LNCaP clone FGC (cell line): ENCODE measurements around the gene SPATA3.

ENCODE experiments used
- DNase-seq: peaks from one replicate; pipeline ENCODE4 v3.0.0-alpha.2; 2011; ENCODE audit warnings: low read depth
- H3K4me3 ChIP-seq: 2 replicates; pipeline ENCODE4 v1.5.1; 2011; ENCODE audit warnings: mild to moderate bottlenecking, low read depth, low read length, control low read depth
- TF ChIP-seq, protein P1 (sequence below): IDR thresholded peaks from 2 replicates; pipeline ENCODE4 v1.5.1; 2012; ENCODE audit warnings: mild to moderate bottlenecking; ENCODE audit not compliant: control insufficient read depth, insufficient read depth; ENCODE audit errors: extremely low read depth

The SPATA3 gene

DNA sequence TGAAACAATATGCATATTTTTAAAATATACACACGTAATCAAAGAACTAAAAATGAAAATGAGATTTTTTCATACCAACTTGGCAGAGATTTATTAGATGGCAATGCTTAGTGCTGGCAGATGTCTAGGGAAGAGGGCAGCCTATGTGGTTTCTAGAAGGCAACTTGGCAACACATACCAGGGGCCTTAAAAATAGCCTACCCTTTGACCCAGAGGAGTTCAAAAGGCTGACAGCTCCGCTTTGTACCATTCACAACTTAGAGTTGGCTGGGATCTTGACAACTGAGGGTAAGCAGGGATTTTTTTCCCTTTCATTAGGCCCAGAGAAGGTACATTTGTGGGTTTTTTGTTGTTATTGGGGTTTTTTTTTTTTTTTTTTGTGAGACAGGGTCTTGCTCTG lies 44.5 kb upstream of the SPATA3 start:
- no peak for DNase-seq
- H3K4me3 ChIP-seq: no peak overlapping the region
- TF ChIP-seq, protein P1, sequence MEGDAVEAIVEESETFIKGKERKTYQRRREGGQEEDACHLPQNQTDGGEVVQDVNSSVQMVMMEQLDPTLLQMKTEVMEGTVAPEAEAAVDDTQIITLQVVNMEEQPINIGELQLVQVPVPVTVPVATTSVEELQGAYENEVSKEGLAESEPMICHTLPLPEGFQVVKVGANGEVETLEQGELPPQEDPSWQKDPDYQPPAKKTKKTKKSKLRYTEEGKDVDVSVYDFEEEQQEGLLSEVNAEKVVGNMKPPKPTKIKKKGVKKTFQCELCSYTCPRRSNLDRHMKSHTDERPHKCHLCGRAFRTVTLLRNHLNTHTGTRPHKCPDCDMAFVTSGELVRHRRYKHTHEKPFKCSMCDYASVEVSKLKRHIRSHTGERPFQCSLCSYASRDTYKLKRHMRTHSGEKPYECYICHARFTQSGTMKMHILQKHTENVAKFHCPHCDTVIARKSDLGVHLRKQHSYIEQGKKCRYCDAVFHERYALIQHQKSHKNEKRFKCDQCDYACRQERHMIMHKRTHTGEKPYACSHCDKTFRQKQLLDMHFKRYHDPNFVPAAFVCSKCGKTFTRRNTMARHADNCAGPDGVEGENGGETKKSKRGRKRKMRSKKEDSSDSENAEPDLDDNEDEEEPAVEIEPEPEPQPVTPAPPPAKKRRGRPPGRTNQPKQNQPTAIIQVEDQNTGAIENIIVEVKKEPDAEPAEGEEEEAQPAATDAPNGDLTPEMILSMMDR: no peak

DNA sequence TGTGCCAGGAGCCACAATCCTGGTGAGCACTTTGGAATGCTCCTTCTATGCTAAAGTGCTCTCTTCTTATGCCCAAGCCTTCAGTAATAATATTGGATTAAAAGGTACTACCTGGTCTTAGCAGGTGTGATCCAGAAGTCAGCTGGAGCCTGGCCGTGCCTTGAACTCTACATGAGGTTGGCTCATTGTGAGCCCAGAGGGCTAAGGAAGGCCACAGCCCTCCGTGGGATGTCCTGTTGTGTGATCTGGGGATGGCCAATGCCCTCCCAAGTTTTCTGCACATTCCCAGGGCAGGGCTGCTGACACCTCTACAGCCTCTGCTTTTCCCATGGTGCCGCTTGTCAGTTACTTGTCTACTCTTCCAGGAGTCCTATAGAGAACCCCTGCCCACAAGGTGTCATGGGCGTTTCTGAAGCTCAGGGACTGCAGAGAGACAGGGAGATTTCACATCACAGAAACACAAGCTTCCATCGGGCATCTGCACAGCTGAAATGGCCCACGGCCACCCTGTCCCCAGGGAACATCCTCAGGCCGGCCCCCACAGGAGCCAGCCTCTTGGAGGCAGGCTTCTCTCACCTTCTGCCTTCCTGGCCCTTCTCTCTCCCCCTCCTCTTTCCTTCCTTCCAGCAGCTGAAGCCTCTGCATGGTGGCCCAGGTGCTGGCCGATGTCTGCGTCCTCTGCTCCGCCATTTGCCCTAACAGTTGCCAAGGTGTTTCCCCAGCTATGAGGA lies 43.5 kb upstream of the SPATA3 start:
- TF ChIP-seq, protein P1: no peak
- H3K4me3 ChIP-seq: no peak overlapping the region

GRCh38 chr2:230953845-230954244 lies 42.1 kb upstream of the SPATA3 start:
- no peak overlapping the region for H3K4me3 ChIP-seq
- TF ChIP-seq, protein P1: no peak
- DNase-seq: no peak

More for the DNA sequence above, 43.5 kb upstream of the SPATA3 start:
- no peak for DNase-seq

DNA sequence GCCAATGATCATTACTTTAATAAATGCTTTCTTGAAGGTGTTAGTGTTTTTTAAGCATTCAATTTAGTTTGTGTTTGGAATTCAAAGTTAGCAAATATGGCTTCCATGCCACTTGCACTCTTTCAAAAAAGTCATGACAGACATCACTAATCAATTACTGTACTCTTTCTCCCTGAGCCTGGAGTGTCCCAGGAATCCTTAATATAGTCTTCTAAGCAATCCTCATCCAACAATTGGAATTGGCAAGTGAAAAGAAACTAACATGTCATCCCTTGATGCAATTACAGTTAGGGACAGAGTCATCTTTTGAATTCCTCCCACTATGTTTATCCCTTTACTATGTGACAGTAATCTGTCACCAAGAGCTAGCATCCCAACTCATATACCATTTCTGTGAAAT lies 41.2 kb upstream of the SPATA3 start:
- DNase-seq: no peak
- TF ChIP-seq, protein P1: no peak
- H3K4me3 ChIP-seq: no peak overlapping the region

- TF ChIP-seq, protein P1: no peak
- H3K4me3 ChIP-seq: no peak overlapping the region
- no peak for DNase-seq
Observed at GRCh38 chr2:230955163-230955737, 40.7 kb upstream of the SPATA3 start.

- H3K4me3 ChIP-seq: peak overlapping the region; percentile 40
- DNase-seq: no peak
- TF ChIP-seq, protein P1: no peak
Observed at GRCh38 chr2:230956827-230957755, 38.8 kb upstream of the SPATA3 start.
